Epidermal melanocyte (primary cell): ENCODE results near the gene SPNS1.
"Not testable (repeated sequence)": the region's sequence is repeated elsewhere in the genome, so short reads cannot be mapped to it uniquely, and the experiment has no call there.

Experiments used
- DNase-seq: peaks from one replicate; pipeline ENCODE4 v3.0.0; 2011; ENCODE audit warnings: low spot score; ENCODE audit not compliant: insufficient read length

The SPNS1 gene

DNA sequence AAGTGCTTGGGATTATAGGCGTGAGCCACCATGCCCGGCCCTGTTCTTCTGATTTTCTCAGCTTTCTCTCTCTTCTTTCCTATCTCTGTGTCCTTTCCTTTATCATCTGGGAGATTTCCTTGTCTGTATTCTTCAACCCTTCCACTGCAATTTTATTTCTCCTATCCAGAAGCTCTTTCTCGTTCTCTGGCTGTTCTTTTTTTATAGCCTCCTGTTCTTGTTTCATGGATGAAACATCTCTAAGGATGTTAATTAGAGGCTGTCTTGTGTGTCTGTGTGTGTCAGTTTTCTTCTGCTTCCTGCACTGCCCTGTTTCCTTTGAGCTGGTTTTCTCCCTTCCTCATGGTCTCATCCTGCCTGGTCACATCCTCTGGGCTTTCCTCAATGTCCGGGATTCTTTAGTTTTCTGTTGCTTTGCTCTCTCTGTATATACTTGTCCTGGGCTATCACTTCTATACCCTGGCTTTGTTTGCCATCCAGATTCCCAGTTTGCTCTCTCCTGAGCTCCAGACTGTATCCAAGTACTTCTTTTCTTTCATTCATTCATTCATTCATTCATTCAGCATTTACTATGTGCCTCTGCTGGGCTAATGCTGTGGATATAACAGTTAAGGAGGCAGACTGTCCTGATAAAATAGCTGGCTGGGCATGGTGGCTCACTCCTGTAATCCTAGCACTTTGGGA, 12.7 kb downstream of the SPNS1 start:
- no peak for DNase-seq

DNA sequence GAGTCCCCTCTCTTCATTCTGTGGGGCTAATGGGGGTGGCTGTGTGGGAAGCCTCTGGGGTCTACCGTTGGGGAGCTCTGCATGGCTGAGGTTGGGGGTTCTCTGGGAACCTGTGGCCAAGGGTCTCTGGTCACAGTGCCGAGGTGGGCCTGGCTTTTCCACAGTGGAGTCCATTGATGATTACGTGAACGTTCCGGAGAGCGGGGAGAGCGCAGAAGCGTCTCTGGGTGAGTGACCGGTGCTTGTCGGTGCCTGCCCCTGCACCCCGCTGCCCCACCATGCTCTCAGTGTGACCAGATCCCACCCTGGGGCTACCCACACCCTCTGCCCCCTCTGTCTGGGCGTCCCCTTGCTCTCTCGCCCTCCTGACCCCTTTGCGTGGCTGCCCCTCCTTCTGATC, 14.8 kb downstream of the SPNS1 start:
- DNase-seq: no peak

DNA sequence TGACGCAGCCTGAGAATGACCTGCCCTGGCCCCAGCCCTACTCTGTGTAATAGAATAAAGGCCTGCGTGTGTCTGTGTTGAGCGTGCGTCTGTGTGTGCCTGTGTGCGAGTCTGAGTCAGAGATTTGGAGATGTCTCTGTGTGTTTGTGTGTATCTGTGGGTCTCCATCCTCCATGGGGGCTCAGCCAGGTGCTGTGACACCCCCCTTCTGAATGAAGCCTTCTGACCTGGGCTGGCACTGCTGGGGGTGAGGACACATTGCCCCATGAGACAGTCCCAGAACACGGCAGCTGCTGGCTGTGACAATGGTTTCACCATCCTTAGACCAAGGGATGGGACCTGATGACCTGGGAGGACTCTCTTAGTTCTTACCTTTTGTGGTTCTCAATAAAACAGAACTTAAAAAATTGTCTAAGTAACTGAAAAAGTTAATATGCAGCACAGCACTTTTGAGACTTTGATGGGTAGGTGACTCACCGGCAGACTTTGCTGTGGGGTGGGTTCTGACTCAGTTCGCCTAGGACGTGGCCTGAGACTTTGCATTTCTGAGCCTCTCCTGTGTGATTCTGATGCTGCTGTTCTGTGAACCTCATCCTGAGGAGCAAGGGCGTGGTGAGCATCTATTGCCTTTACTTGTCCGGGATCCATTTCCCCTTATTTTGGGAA, 15.9 kb downstream of the SPNS1 start:
- DNase-seq: no peak

DNA sequence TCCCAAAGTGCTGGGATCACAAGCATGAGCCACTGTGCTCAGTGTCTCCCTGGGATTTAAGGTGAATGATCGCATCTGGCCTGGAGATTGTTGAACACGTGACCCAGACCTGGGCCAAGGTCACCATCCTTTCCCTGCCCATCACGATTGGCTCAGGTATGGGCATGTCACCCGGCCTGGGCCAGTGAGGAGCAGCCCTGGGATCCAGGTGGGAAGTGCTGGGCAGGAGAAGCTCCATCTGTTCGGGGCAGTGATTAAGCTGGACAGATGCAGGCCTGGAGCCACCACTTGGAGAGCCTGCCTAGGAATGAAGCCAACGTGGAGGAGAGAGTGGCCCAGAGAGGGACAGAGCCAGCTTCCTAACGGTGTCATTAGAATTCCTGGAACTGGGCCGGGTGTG, 17.1 kb downstream of the SPNS1 start:
- no peak for DNase-seq

DNA sequence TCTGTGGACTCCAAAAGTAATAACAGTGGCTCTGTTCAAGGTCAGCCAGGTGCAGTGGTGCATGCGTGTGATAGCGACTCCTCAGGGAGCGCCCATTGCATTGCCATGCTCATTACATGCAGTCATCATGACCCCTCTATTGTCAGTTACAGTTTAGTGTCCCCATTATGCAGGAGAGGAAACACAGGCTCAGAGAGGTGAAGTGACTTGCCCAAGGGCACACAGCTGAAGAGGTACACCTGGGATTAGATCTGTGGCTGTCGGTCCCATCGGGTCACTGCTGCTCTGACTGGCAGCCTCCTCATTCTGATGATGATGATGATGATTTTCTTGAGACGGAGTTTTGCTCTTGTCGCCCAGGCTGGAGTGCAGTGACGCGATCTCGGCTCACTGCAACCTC, 17.9 kb downstream of the SPNS1 start:
- DNase-seq: no peak

DNA sequence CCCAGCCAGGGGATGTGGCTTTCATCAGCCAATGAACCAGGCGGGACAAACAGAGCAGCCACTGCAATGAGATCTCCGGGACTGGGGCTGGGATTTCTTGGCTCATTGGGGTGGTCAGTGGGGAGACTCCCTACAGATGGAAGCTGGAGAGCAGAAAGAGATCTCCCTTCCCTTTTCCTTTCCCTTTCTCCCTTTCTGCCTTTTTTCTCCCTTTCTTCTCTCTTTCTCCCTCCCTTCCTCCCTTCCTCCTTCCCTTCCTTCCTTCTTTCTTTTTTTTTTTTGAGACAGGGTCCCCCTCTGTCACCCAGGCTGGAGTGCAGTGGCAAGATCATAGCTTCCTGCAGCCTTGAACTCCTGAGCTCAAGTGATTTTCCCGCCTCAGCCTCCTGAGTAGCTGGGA, 24.3 kb downstream of the SPNS1 start:
- no peak for DNase-seq

DNA sequence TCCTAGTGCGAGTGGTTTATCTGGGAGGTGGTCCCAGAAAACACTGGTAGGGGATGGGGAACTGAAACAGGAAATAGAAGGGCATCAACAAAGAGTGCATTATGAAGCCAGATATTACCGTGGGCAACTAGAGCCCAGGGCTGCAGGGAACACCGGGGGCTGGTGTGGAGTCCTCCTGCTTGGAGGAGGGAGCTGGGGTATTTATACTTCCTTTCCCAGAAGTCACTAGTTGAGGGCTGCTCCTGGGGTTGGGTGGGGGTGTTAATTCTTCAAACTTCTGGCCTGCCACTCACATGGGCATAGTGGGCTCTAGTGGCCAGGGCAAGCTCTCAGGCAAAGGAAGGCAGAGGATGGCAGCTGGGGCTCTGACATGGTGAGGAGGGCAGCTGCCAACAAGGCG, 25.0 kb downstream of the SPNS1 start:
- DNase-seq: no peak

DNA sequence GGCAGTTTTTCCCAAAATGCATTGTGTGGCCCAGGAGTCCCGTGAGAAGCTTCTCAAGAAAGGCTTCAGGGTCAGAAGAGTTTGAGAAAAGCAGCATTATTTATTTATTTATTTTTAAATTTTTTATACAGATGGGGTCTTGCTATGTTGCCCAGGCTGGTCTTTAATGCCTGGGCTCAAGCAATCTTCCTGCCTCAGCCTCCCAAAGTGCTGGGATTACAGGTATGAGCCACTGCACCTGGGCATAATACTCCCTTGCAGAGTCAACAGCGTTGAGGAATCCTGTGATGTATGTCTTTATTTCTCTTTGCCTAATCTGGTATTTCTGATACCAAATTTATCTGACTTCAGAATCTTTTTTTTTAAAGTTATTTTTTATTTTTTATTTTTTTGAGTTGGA, 25.4 kb downstream of the SPNS1 start:
- no peak for DNase-seq

DNA sequence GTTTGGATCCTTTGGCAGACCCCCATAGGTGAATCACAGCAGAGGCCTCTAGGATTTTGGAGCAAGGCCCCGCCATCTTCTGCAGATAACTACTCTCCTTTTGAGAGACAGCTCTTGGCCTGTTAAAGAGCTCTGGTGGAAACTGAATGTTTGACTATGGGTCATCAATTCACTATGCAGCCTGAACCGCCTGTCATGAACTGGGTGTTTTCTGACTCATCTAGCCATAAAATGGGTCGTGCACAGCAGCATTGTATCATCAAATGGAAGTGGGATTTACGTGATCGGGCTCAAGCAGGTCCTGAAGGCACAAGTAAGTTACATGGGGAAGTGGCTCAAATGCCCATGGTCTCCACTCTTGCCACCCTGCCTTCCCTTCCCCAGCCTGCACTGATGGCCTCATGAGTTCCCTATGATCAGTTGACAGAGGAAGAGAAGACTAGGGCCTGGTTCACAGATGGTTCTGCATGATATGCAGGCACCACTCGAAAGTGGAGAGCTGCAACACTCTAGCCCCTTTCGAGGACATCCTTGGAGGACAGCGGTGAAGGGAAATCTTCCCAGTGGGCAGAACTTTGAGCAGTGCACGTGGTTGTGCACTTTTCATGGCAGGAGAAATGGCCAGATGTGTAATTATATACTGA, 30.0 kb downstream of the SPNS1 start:
- DNase-seq: not testable (repeated sequence)

DNA sequence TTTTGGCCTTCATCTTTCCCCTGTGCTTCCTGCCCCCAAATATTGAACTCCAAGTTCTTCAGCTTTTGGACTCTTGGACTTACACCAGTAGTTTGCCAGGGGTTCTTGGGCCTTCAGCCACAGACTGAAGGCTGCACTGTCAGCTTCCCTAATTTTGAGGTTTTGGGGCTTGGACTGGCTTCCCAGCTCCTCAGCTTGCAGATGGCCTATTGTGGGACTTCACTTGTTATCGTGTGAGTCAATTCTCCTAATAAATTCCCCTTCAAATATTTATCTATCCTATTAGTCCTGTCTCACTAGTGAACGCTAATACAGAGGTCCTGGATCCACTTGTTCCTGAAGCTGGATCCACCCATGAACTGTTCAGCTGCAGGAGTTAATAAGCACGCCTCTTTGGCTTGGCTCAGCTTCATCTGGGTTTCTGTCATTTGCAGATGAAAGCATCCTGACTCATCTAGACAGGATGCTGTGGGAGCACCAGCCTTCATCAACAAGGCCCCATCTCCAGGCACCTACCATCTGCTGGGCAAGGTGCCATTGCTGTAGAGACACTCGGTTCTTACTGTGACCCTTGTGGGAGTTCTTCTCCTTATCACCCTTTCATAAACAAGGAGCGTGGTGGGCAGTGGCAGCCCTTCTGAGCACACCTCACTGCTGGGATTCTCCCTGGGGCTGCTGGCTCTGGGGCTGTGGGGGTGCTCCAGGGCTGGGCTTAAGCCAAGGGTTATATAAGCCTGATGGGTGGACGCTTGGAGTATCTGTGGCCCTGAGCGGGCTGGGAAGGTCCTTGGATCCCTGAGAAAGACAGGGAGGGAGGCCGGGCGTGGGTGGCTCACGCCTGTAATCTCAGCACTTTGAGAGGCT, 33.4 kb downstream of the SPNS1 start:
- DNase-seq: no peak

DNA sequence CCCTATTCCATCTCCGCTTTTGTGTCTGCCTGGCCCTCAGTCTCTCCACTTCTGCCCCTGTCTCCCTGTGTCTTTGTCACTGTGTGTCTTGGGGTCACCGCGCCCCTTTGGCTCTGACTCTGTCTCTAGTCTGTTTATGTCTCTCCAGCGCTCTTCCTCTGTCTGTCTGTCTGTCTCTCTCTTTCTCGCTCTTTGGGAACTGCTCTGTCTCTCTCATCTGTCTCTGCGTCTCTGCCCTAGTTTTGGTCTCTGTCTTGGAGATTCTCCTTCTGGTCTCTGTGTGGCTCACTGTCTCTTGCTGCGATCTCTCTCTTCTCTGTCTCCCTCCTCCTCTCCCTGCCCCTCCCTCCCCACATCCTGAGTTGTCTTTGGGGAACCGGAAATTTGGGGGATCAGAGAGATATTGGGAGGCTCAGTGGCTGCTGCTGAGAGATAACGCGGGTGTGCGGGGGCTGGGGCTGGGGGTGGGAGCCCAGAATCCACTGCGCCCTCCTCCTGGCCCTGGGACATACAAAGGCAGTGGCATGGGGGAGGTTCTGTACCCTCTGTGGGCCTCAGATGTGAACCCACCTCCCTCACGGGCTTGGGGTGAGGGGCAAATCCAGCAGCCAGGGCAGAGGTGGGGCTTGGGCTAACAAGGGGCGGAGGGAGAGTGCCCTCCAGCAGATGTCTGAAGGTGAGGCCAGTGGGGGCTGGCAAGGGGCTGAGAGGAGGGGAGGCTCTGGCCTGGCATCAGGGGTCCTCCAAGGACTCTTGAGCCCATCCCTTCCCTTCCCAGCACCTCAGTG, 34.7 kb downstream of the SPNS1 start:
- DNase-seq: no peak

DNA sequence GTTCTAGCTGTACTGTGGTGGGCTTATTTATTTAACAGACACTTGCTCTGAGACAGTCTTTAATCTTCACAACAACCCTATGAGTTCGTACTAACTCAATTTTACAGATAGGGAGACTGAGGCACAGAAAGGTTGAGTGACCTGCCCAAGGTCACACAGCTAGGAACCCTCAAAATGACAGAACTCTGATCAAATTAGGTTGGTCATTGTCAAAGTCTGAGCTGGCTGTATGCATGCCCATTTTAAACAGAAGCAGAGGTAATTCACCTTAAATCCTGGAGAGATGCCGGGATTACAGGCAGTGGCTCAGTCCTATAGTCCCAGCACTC, 35.2 kb downstream of the SPNS1 start:
- no peak for DNase-seq

DNA sequence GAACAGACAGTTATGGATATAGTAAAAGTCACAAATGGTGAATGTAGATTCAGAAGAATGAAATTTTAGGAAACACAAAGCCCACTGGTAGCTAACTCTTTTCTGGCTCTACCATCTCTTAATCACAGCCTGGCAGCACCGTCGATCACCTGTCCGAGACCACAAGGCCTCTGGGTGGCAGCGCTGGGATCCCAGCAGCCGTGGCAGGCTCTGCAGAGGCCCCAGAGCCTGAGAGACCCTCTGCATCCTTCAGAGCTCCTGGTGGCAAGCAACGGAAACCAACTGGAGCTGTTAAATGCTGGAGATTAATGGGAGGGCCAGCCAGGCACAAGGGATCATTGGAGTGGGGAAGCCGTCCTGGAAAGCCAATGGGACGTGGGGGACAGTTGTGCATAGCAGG, 36.5 kb downstream of the SPNS1 start:
- no peak for DNase-seq

DNA sequence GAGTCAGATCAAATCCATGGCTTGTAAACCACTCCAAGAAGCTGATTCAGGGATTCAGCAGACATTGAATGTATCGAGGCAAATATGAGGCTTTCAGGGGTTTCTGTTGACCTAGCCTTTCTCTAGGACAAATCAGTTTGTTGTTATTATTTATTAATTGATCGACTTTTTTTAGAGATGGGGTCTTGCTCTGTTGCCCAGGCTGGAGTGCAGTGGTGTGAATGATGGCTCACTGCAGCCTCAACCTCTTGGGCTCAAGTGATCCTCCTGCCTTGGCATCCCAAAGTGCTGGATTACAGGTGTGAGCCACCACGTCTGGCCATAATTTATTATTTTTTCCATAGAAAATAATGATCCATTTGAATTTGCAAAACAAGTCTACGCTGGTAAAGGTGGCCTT, 37.3 kb downstream of the SPNS1 start:
- no peak for DNase-seq

DNA sequence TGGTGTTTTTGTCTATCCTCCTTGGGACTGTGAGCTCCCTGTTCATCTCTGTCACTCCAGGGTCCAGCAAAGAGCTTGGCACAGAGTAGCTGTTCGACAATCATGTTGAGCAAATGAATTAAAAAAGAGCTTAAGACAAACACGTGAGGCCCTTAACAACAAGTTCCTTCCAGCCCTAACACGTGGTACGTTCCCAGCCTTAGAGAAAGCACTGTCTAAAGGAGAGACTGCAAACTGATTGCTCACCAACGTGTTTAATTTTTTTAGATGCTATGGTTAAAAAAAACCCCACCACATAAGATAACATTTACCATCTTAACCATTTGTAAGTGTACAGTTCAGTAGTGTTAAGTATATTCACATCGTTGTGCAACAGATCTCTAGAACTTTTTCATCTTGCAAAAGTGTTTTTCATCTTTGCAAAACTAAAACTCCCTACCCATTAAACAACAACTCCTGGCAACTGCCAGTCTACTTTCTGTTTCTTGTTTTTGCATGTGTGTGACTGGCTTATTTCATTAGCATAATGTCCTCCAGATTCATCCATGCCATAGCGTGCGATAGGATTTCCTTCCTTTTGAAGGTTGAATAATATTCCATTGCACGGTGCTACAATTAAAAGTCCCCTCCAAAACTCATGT, 38.5 kb downstream of the SPNS1 start:
- DNase-seq: no peak

DNA sequence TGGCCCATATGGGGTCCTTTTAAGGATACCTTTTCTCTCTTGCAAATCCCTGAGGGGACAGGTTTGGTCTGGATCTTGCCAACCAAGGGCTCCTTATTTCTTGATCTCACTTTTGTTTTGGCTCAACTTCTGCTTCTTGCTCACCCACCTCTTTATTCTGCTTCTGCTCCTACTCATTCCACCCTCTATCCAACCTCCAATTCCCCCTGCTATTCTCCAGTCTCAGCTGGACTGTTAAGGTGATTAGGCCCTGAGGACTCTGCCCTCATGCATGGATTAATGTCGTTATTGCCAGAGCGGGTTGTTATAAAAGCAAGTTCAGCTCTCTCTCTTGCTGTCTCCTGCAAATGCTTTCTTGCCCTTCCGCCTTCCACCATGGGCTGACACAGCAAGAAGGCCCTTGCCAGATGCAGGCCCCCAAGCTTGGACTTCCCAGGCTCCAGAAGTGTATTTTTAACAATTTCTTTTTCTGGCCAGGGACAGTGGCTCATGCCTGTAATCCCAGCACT, 40.0 kb downstream of the SPNS1 start:
- no peak for DNase-seq

DNA sequence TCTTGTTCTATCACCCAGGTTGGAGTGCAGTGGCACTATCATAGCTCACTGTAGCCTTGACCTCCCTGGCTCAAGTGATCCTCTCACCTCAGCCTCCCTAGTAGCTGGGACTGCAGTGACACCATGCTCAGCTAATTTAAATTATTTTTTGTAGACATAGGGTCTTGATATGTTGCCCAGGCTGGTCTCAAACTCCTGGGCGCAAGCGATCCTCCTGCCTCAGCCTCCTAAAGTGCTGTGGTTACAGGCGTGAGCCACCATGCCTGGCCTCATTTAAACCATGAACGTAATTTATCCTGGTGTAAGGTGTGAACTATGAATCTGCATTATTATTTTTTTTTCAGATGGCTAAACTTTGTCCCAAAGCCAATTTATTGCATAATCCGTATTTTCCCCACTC, 47.6 kb downstream of the SPNS1 start:
- no peak for DNase-seq

DNA sequence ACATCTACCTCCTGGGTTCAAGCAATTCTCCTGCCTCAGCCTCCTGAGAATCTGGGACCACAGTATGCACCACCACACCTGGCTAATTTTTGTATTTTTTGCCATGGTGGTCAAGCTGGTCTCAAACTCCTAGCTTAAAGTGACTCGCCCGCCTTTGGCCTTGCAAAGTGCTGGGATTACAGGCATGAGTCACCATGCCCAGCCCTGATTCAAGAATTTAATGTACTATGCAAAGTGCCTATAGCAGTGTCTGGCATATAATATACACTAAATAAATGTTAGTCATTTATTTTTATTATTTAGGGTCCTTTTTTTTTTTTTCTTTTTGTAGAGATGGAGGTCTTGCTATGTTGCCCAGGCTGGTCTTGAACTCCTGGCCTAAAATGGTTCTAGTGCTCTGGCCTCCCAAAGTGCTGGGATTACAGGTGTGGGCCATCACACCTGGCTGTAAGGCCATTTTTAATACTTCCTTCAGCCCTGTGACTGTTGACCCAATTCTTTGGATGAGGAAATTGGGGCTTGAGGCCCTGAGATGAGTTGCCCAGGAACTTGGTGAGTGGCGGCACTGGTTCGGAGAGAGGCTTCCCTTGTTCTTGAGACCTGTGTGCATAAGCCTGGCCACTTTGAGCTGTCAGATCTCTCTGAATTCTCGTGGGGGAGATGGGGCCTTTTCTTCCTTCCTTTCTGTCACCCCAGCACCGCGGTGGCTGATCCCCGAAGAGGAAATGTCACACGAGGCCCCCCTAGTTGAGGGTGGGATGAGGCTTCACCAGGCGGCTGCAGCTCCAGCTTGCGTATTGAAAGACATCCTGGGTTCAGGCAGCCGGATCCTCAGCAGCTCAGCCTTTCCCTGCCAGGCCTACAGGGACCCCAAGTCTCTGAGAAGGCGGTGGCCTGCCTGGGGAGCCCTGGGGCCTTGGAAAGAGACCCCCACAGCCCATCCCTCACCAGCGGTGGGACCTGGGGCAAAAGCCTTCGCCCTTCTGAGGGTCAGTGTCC, 49.0 kb downstream of the SPNS1 start:
- no peak for DNase-seq

DNA sequence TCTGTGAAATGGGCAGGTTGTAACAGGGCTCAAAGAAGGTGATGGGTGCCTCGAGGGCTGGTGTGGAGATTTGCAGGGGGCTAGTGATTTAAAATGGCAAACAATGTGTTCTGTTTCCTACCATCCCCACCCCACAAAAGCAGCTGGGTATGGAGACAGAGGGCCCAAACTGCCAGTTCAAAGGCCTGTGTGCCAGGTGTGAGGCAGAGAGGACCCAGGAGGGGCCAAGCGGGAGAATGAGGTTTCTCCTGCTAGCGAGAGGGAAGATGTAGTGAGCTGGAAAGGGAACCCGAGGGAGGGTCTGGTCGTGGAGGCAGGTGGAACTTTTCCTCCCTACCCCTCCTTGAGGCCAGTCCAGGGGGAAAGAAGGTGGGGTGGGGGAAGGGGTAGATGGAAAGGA, 49.7 kb downstream of the SPNS1 start:
- no peak for DNase-seq
